HUES48 (cell line): ENCODE data around the gene RRP15.
A peak's percentile ranks its signal among the peaks of the same experiment; 100 is the strongest.

Source experiments
- H3K27ac ChIP-seq: one replicate; pipeline ENCODE4 v1.7.0; 2013; ENCODE audit warnings: low read depth, low read length, inconsistent platforms
- H3K27me3 ChIP-seq: 2 replicates; pipeline ENCODE4 v1.6.1; 2013; ENCODE audit warnings: mild to moderate bottlenecking, low read length; ENCODE audit not compliant: control insufficient read depth, insufficient read depth
- H3K36me3 ChIP-seq: 2 replicates; pipeline ENCODE4 v1.6.1; 2013; ENCODE audit warnings: low read length; ENCODE audit not compliant: control insufficient read depth, insufficient read depth
- H3K4me1 ChIP-seq: 2 replicates; pipeline ENCODE4 v1.6.1; 2013; ENCODE audit warnings: mild to moderate bottlenecking, low read length; ENCODE audit not compliant: control insufficient read depth, insufficient read depth
- H3K4me3 ChIP-seq: 2 replicates; pipeline ENCODE4 v1.5.1; 2013; ENCODE audit warnings: mild to moderate bottlenecking, low read depth, low read length
- H3K9ac ChIP-seq: 2 replicates; pipeline ENCODE4 v1.6.1; 2013; ENCODE audit warnings: mild to moderate bottlenecking, low read depth, low read length, moderate library complexity
- H3K9me3 ChIP-seq: 2 replicates; pipeline ENCODE4 v1.6.1; 2013; ENCODE audit warnings: low read length; ENCODE audit not compliant: control insufficient read depth, insufficient read depth

The RRP15 gene

DNA sequence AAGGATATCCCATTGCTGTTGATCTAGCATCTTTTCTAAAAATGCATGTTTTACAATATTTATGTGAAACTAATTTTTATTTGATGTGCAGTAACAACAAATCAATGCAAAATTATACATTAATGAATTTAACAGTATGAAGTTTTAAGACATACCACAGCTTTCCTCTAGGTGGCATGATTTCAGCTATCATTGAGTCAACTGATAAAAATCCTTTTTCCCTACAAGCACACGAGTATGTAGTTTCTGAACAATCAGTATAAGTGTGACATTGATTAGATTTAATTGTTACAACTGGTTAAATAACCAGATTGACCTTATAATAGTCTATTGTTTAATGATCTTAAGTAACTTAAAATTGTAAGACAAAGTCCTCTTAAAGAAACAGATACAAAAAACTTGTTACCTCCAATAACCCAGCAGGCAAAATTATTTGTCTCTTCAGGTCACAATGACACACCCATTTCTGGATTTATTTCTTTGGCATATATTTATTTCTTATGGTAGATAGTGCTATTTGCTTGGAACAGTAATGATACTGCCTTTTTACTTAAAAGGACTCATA is 54.3 kb downstream of the RRP15 start:
- 0 out of 2 replicates have a peak, but pooled peaks cover 4% of the 10 kb centered on the region for H3K36me3 ChIP-seq
- H3K27me3 ChIP-seq: peaks cover 7% of the 10 kb centered on the region
- H3K4me3 ChIP-seq: no peak overlapping the region
- no peak overlapping the region for H3K9ac ChIP-seq
- H3K4me1 ChIP-seq: peaks cover 18% of the 10 kb centered on the region
- H3K27ac ChIP-seq: peak overlapping the region; percentile 46
- no peaks in the 10 kb centered on the region for H3K9me3 ChIP-seq

DNA sequence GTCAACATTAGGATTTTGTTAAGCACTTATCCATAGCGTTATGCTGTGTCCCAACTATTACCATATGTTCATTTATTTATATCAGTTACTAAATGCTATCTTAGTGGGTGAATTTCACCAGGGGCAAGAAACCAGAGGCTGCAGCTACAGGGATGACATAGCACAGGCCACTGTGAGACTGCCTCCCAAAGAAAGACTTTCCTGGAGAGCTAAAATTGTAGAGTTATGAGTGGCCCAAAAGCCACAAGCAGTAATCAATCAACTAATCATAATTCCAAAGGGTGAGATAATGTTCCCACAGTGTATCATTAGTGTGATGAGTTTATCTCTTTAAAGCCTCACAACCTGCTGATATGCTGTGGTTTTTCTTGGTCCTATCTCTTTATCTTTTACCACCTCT is 56.2 kb downstream of the RRP15 start:
- Histone ChIP-seq H3K4me3 (no peak overlapping the region), H3K9me3 (no peaks in the 10 kb centered on the region), H3K9ac (no peak overlapping the region), H3K4me1 (peaks cover 22% of the 10 kb centered on the region), H3K27me3 (peaks cover 27% of the 10 kb centered on the region), H3K36me3 (no peaks in the 10 kb centered on the region), H3K27ac (no peak overlapping the region)

DNA sequence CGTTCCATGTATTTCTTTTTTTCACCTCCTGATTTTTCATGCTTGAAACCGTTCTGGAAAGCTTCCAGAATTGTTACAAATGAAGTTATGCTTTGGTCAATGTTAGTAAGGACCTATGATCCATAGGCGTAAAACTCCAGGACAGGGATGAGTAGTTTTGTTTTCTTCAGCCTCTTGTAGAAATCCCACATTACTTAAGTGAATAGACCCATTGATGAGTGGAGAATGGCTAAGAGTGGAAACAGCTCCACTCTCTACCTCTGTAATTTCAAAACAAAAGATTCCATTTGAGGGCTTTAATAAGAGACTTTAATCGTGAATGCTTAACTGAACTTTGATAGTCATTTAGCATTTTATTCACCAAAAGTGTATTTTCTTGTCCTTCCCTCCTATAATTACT is 57.0 kb downstream of the RRP15 start:
- no peaks in the 10 kb centered on the region for H3K36me3 ChIP-seq
- no peaks in the 10 kb centered on the region for H3K9me3 ChIP-seq
- H3K4me3 ChIP-seq: no peak overlapping the region
- no peak overlapping the region for H3K9ac ChIP-seq
- H3K27ac ChIP-seq: no peak overlapping the region
- peaks cover 23% of the 10 kb centered on the region for H3K4me1 ChIP-seq
- peaks cover 34% of the 10 kb centered on the region for H3K27me3 ChIP-seq

DNA sequence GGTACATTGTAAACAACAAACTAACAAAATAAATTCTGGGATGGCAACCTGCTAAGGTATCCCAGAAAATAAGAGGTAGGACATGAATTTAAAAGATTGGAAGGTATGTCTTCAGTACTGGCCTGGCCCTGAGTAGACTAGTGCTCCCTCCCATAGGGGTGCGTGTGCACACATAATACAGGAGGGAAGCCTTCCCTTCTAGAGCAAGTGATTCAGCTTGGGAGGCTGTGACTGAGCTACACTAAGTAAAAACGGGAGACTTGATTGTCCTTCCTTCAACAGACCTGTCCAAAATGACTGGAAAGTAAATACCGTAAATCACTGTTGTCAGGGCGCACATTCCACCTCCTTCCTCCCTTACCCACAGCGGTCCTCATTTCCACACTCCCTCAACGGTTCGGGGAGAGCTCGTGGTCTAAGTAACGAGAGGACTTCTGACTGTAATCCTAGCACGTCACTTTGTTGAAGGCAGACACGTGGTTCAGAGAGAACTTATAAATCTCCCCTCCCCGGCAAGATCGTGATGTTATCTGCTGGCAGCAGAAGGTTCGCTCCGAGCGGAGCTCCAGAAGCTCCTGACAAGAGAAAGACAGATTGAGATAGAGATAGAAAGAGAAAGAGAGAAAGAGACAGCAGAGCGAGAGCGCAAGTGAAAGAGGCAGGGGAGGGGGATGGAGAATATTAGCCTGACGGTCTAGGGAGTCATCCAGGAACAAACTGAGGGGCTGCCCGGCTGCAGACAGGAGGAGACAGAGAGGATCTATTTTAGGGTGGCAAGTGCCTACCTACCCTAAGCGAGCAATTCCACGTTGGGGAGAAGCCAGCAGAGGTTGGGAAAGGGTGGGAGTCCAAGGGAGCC is 60.0 kb downstream of the RRP15 start, which contains the start of gene TGFB2:
TGFB2 (plus strand) TSS at position 523 of the 859 bp plus-strand sequence. CDS start 1,366 bp downstream, outside the sequence.
- Histone ChIP-seq H3K9ac (peak within 1 kb of the TSS; percentile 44), H3K36me3 (no peaks in the 10 kb centered on the region), H3K4me3 (peak within 1 kb of the TSS; percentile 73), H3K27ac (no peak within 1 kb of the TSS), H3K9me3 (no peaks in the 10 kb centered on the region), H3K27me3 (peaks cover 40% of the 10 kb centered on the region), H3K4me1 (peaks cover 25% of the 10 kb centered on the region)

DNA sequence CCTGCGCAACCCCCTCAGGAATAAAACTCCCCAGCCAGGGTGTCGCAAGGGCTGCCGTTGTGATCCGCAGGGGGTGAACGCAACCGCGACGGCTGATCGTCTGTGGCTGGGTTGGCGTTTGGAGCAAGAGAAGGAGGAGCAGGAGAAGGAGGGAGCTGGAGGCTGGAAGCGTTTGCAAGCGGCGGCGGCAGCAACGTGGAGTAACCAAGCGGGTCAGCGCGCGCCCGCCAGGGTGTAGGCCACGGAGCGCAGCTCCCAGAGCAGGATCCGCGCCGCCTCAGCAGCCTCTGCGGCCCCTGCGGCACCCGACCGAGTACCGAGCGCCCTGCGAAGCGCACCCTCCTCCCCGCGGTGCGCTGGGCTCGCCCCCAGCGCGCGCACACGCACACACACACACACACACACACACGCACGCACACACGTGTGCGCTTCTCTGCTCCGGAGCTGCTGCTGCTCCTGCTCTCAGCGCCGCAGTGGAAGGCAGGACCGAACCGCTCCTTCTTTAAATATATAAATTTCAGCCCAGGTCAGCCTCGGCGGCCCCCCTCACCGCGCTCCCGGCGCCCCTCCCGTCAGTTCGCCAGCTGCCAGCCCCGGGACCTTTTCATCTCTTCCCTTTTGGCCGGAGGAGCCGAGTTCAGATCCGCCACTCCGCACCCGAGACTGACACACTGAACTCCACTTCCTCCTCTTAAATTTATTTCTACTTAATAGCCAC is 60.7 kb downstream of the RRP15 start:
- peak overlapping the region; percentile 44 for H3K9ac ChIP-seq
- H3K36me3 ChIP-seq: no peaks in the 10 kb centered on the region
- H3K27ac ChIP-seq: no peak overlapping the region
- peaks cover 25% of the 10 kb centered on the region for H3K4me1 ChIP-seq
- H3K9me3 ChIP-seq: no peaks in the 10 kb centered on the region
- H3K27me3 ChIP-seq: peaks cover 40% of the 10 kb centered on the region
- H3K4me3 ChIP-seq: peak overlapping the region; percentile 73

DNA sequence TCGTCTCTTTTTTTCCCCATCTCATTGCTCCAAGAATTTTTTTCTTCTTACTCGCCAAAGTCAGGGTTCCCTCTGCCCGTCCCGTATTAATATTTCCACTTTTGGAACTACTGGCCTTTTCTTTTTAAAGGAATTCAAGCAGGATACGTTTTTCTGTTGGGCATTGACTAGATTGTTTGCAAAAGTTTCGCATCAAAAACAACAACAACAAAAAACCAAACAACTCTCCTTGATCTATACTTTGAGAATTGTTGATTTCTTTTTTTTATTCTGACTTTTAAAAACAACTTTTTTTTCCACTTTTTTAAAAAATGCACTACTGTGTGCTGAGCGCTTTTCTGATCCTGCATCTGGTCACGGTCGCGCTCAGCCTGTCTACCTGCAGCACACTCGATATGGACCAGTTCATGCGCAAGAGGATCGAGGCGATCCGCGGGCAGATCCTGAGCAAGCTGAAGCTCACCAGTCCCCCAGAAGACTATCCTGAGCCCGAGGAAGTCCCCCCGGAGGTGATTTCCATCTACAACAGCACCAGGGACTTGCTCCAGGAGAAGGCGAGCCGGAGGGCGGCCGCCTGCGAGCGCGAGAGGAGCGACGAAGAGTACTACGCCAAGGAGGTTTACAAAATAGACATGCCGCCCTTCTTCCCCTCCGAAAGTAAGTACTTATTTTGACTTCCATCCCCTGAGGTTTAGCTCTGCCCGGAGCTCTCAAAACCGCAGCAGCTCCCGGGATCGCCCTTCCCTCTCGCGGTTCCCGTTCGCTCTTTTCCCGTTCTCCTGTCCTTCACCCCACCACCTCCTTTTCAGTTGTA is 61.5 kb downstream of the RRP15 start:
- Histone ChIP-seq H3K27ac (no peak overlapping the region), H3K27me3 (peaks cover 40% of the 10 kb centered on the region), H3K9ac (peak overlapping the region; percentile 44), H3K4me3 (peak overlapping the region; percentile 73), H3K4me1 (peaks cover 32% of the 10 kb centered on the region), H3K9me3 (no peaks in the 10 kb centered on the region), H3K36me3 (no peaks in the 10 kb centered on the region)

DNA sequence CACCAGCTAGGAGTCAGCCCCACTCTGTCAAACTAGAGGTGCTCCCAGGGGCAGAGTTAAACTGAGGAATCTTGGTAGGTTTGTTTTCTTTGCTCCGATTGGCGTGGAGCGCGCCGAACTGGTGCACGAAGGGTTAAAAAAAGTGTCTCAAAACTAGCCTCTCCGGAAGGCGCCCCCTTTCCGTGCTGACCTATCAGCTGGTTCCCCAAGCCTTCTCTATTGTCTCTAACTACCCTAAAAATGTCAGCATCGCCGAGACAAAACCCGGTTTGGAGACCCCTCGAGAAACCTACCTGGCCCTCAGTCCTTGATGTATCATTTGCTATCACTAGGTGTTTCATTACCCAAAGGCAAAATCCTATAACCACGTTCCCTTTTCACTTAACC is 62.2 kb downstream of the RRP15 start:
- no peak overlapping the region for H3K27ac ChIP-seq

DNA sequence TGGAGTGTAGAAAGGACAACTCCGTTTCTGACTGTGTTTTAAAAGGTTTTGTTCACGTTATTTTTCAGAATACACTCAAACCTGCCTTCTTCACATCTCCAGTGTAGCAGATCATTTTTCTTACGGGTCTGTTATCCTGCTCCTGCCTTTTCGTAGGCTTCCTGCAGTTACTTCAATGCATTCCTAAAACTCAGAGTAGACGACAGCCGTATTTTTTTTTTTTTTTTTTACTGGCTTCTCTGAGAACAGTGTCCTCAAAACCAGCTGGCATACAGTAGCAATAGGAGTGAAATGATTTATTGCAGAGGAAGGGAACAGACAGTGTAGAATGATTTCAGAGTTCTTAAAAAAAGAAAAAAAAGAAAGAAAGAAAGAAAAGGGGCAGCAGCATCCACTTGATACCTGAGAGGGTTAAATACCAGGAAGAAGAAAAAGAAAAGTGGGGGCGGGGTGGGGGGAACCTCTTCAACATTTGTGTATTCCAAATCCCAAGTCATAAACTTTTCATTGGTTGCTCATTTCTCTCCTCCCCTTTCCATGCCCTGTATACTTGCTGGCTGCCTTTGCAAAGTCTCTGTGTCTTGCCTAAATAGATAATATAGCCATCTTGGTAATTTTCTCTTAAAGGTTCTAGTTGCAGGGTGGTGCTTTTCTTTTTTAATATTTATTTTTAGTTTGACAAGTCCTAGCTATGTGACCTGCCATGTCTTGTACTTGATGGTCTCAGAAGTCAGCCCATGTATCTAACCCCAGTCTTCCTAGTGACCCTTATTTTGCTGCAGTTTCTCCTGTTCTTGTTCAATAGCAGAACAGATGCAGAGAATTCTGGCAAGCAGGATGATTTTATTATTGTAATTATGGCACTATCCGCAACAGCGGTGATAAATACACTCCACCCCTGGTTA is 62.9 kb downstream of the RRP15 start:
- H3K36me3 ChIP-seq: no peaks in the 10 kb centered on the region
- H3K4me3 ChIP-seq: peak overlapping the region; percentile 73
- no peak overlapping the region for H3K27ac ChIP-seq
- no peaks in the 10 kb centered on the region for H3K9me3 ChIP-seq
- H3K4me1 ChIP-seq: peaks cover 37% of the 10 kb centered on the region
- H3K9ac ChIP-seq: peak overlapping the region; percentile 15; the same call in 1 of the 2 replicates
- peaks cover 40% of the 10 kb centered on the region for H3K27me3 ChIP-seq

More for the DNA sequence above, 62.2 kb downstream of the RRP15 start:
- no peaks in the 10 kb centered on the region for H3K36me3 ChIP-seq
- peak overlapping the region; percentile 44; the same call in 1 of the 2 replicates for H3K9ac ChIP-seq
- peaks cover 40% of the 10 kb centered on the region for H3K27me3 ChIP-seq
- peaks cover 37% of the 10 kb centered on the region for H3K4me1 ChIP-seq
- H3K4me3 ChIP-seq: peak overlapping the region; percentile 73
- no peaks in the 10 kb centered on the region for H3K9me3 ChIP-seq

DNA sequence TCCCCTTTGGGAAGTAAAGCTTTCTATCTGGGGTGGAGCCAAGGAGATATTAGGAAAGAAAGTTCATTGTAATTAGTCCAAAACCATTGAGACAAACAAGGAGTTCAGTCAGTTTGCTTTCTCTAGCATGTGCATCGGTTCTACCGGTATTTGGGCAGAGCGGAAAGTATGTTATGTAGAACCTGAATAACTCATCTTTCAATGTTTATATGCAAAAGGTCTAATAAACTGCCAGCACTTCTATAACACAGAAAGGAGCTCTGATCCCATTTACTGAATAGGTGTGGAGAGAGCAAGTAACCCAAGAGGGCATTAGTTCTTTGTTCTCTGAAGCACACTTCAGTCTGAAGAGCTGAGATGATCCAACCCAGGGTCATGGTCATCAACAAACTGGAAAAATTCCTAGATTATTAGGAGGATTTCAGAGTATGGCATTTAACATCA is 63.6 kb downstream of the RRP15 start:
- peaks cover 37% of the 10 kb centered on the region for H3K4me1 ChIP-seq
- no peaks in the 10 kb centered on the region for H3K9me3 ChIP-seq
- no peak overlapping the region for H3K9ac ChIP-seq
- H3K27me3 ChIP-seq: peaks cover 40% of the 10 kb centered on the region
- no peak overlapping the region for H3K27ac ChIP-seq
- H3K4me3 ChIP-seq: peak overlapping the region; percentile 26; the same call in 1 of the 2 replicates
- H3K36me3 ChIP-seq: no peaks in the 10 kb centered on the region
